Stimulated activated CD4-positive, alpha-beta T cell treated with anti-CD3 and anti-CD28 coated beads, Interleukin-4, amount 100 ng/mL, for 4 hours (primary cell): ENCODE measurements around the gene GAP43.
"Not testable (repeated sequence)": the region's sequence is repeated elsewhere in the genome, so short reads cannot be mapped to it uniquely, and the experiment has no call there.

ENCODE experiments used
- DNase-seq, 2 experiments: peaks; one replicate each; pipeline ENCODE4 v3.0.0-alpha.2; 2020

The GAP43 gene

GRCh38 chr3:115702598-115702997, 79.3 kb downstream of the GAP43 start:
- DNase-seq: no peak

GRCh38 chr3:115704661-115705338, 81.5 kb downstream of the GAP43 start:
- no peak for DNase-seq

- no peak for DNase-seq
Observed at GRCh38 chr3:115706311-115706829, 83.1 kb downstream of the GAP43 start.

GRCh38 chr3:115708540-115708939, 85.2 kb downstream of the GAP43 start:
- no peak for DNase-seq

GRCh38 chr3:115709093-115709492, 85.8 kb downstream of the GAP43 start:
- DNase-seq: no peak

GRCh38 chr3:115709931-115710330, 86.6 kb downstream of the GAP43 start:
- DNase-seq: no peak

- DNase-seq: no peak
Observed at GRCh38 chr3:115710799-115711198, 87.5 kb downstream of the GAP43 start.

GRCh38 chr3:115712871-115713270, 89.6 kb downstream of the GAP43 start:
- no peak for DNase-seq

GRCh38 chr3:115713284-115713683, 90.0 kb downstream of the GAP43 start:
- DNase-seq: no peak

GRCh38 chr3:115715241-115715745, 92.0 kb downstream of the GAP43 start:
- no peak for DNase-seq

GRCh38 chr3:115720983-115721382, 97.7 kb downstream of the GAP43 start:
- DNase-seq: no peak

- no peak for DNase-seq
Observed at GRCh38 chr3:115725800-115726199, 102.5 kb downstream of the GAP43 start.

GRCh38 chr3:115727135-115727534, 103.8 kb downstream of the GAP43 start:
- no peak for DNase-seq

GRCh38 chr3:115728013-115728412, 104.7 kb downstream of the GAP43 start:
- DNase-seq: no peak

GRCh38 chr3:115736341-115736740, 113.0 kb downstream of the GAP43 start:
- not testable (repeated sequence) for DNase-seq

- no peak for DNase-seq
Observed at GRCh38 chr3:115741650-115742049, 118.3 kb downstream of the GAP43 start.

- not testable (repeated sequence) for DNase-seq
Observed at GRCh38 chr3:115744516-115744915, 121.2 kb downstream of the GAP43 start.

- not testable (repeated sequence) for DNase-seq
Observed at GRCh38 chr3:115752978-115753377, 129.7 kb downstream of the GAP43 start.

GRCh38 chr3:115758076-115758763, 134.9 kb downstream of the GAP43 start:
- DNase-seq: no peak

- DNase-seq: no peak
Observed at GRCh38 chr3:115760716-115761115, 137.4 kb downstream of the GAP43 start.

- DNase-seq: no peak
Observed at GRCh38 chr3:115761927-115762305, 138.6 kb downstream of the GAP43 start.

GRCh38 chr3:115766587-115767482, 143.5 kb downstream of the GAP43 start:
- DNase-seq: no peak

GRCh38 chr3:115768661-115769060, 145.4 kb downstream of the GAP43 start:
- no peak for DNase-seq
